K562 (cell line): ENCODE measurements around the gene KRR1.

Source experiments
- CTCF ChIP-seq, 3 experiments: IDR thresholded peaks in 2 of 3; conservative IDR thresholded peaks in 1 of 3; 2 replicates each; pipeline ENCODE4 v1.5.1; 2011 to 2012; ENCODE audit warnings: low read length in 3 of 3, mild to moderate bottlenecking in 3 of 3, control low read depth in 2 of 3, improper control_type of control experiment in 1 of 3, inconsistent platforms in 1 of 3, low read depth in 1 of 3, mixed read lengths in 1 of 3, moderate library complexity in 1 of 3; ENCODE audit not compliant: insufficient read depth in 2 of 3
- FOXK1 ChIP-seq: sonication (generic); formaldehyde crosslinking; IDR thresholded peaks from 2 replicates; pipeline ENCODE4 v1.8.0; 2022; ENCODE audit warnings: missing genetic modification reagents, mild to moderate bottlenecking, borderline replicate concordance
- ZBTB43 ChIP-seq: sonication (generic); formaldehyde crosslinking; IDR thresholded peaks from 2 replicates; pipeline ENCODE4 v1.8.0; 2023; ENCODE audit warnings: mild to moderate bottlenecking, missing genetic modification reagents

- no peak for TF ChIP-seq CTCF (IDR thresholded peaks at IDR 0.05 in 2 of 3, conservative IDR thresholded peaks at IDR 0.05 in 1 of 3; ENCODE audit: insufficient read depth in 2 of 3, low read depth in 1 of 3, low read length in 3 of 3)
- no peak for TF ChIP-seq FOXK1
- no peak for TF ChIP-seq ZBTB43 (CRISPR knock-in tag)
Measured at GRCh38 chr12:75457191-75457590, 54.2 kb downstream of the KRR1 start.
